Endothelial cell of umbilical vein (primary cell): Measurements from ENCODE around the gene LYRM4. TPM values are rescaled to one million over a fixed set of nuclear protein-coding genes. Genes with fewer than 3 reads are reported as not detected.

ENCODE experiments used
- BruUV-seq: library from RNA; stranded (reverse); fragments of 400-500 nt; replicated peaks from 2 replicates; lab custom pipeline; 2021; lab: Mats Ljungman, UMichigan
- CTCF ChIA-PET: fragments of 300-600, 350-600 bp; sonication (Branson Sonifier 250); formaldehyde crosslinking; loops from one replicate; lab custom pipeline; 2021; ENCODE audit warnings: antibody characterized with exemption, inconsistent platforms; lab: Charles Lee
- POLR2A ChIA-PET: fragments of 300-600, 350-600 bp; sonication (Branson Sonifier 250); formaldehyde crosslinking; loops from one replicate; lab custom pipeline; 2021; ENCODE audit warnings: antibody characterized with exemption, inconsistent platforms; lab: Charles Lee
- DNase-seq: peaks from one replicate; pipeline ENCODE4 v3.0.0-alpha.2; 2011; ENCODE audit warnings: low read depth, low spot score
- FAIRE-seq: peaks from 2 replicates; lab custom pipeline; 2011; peaks lifted over from hg19 to GRCh38; lab: Jason Lieb, UNC
- H2AFZ ChIP-seq: 2 replicates; pipeline ENCODE4 v1.6.0; 2012; ENCODE audit warnings: low read depth, low read length, control low read depth, inconsistent platforms
- H3K27ac ChIP-seq: 2 replicates; pipeline ENCODE4 v1.5.1; 2011; ENCODE audit warnings: low read depth, mild to moderate bottlenecking, control low read depth, low read length, moderate library complexity; ENCODE audit not compliant: insufficient read depth
- H3K27me3 ChIP-seq, 2 experiments: 2 replicates each; pipeline versions ENCODE4 v1.6.0 to v1.6.1; 2011; ENCODE audit warnings: low read length in 2 of 2, mixed read lengths in 1 of 2; ENCODE audit not compliant: control insufficient read depth in 2 of 2, insufficient read depth in 2 of 2
- H3K36me3 ChIP-seq, 2 experiments: 2 replicates in 1 of 2; 3 replicates in 1 of 2; pipeline ENCODE4 v1.5.1; 2011; ENCODE audit warnings: low read length in 2 of 2, mild to moderate bottlenecking in 1 of 2, moderate library complexity in 1 of 2; ENCODE audit not compliant: control insufficient read depth in 2 of 2, insufficient read depth in 2 of 2; ENCODE audit errors: extremely low read depth in 1 of 2
- H3K4me1 ChIP-seq: 3 replicates; pipeline ENCODE4 v1.5.1; 2011; ENCODE audit warnings: mild to moderate bottlenecking, low read length; ENCODE audit not compliant: control insufficient read depth, insufficient read depth; ENCODE audit errors: extremely low read depth
- H3K4me2 ChIP-seq: 2 replicates; pipeline ENCODE4 v1.6.1; 2011; ENCODE audit warnings: low read length, control low read depth, mixed read lengths; ENCODE audit not compliant: insufficient read depth
- H3K4me3 ChIP-seq, 3 experiments: fragments of 200-600 bp in 1 of 3; sonication (generic), shearing (Covaris generic) in 1 of 3; replicated peaks in 1 of 3; 2 replicates each; pipeline ENCODE4 v1.5.1; 2011 to 2016; ENCODE audit warnings: control low read depth in 3 of 3, low read length in 3 of 3, mild to moderate bottlenecking in 2 of 3, inconsistent platforms in 1 of 3, low read depth in 1 of 3, moderate library complexity in 1 of 3; ENCODE audit not compliant: insufficient read depth in 1 of 3
- H3K79me2 ChIP-seq: 2 replicates; pipeline ENCODE4 v1.6.0; 2012; ENCODE audit warnings: low read length, inconsistent platforms; ENCODE audit not compliant: control insufficient read depth, insufficient read depth
- H3K9ac ChIP-seq: replicated peaks from 2 replicates; pipeline ENCODE3; 2011; ENCODE audit warnings: low read length, control low read depth; ENCODE audit not compliant: insufficient read depth; ENCODE audit errors: extremely low read depth
- H3K9me1 ChIP-seq: replicated peaks from 3 replicates; pipeline ENCODE4 v1.6.0; 2011; ENCODE audit warnings: mild to moderate bottlenecking, low read length; ENCODE audit not compliant: control insufficient read depth, insufficient read depth; ENCODE audit errors: extremely low read depth
- H3K9me3 ChIP-seq: replicated peaks from 2 replicates; pipeline ENCODE4 v1.5.1; 2012; ENCODE audit warnings: low read length, inconsistent platforms; ENCODE audit not compliant: control insufficient read depth, insufficient read depth
- H4K20me1 ChIP-seq: replicated peaks from 2 replicates; pipeline ENCODE3; 2011; ENCODE audit warnings: mild to moderate bottlenecking, low read length; ENCODE audit not compliant: control insufficient read depth, insufficient read depth; ENCODE audit errors: extremely low read depth
- EZH2 ChIP-seq: IDR thresholded peaks from 2 replicates; pipeline ENCODE4 v1.6.1; 2012; ENCODE audit warnings: borderline replicate concordance, low read depth, mild to moderate bottlenecking, moderate library complexity, low read length, inconsistent platforms; ENCODE audit not compliant: severe bottlenecking
- FOS ChIP-seq: IDR thresholded peaks from 2 replicates; pipeline ENCODE4 v1.6.1; 2011; ENCODE audit warnings: mild to moderate bottlenecking, low read length, moderate library complexity, borderline replicate concordance; ENCODE audit not compliant: insufficient read depth
- GATA2 ChIP-seq: IDR thresholded peaks from 2 replicates; pipeline ENCODE4 v1.7.0; 2011; ENCODE audit warnings: low read depth, mild to moderate bottlenecking, moderate library complexity, mixed read lengths, low read length; ENCODE audit not compliant: insufficient read length, insufficient read depth
- JUN ChIP-seq: IDR thresholded peaks from 2 replicates; pipeline ENCODE4 v1.6.1; 2011; ENCODE audit warnings: borderline replicate concordance, low read depth; ENCODE audit not compliant: insufficient read length, insufficient read depth
- MAX ChIP-seq: IDR thresholded peaks from 2 replicates; pipeline ENCODE4 v1.6.1; 2011; ENCODE audit not compliant: insufficient read depth, insufficient read length
- MYC ChIP-seq: IDR thresholded peaks from one replicate; pipeline ENCODE4 v1.6.1; 2011; ENCODE audit warnings: mild to moderate bottlenecking, low read depth, low read length
- POLR2A ChIP-seq: IDR thresholded peaks from 2 replicates; pipeline ENCODE4 v1.6.1; 2012; ENCODE audit warnings: low read depth, mild to moderate bottlenecking, control low read depth, low read length
- POLR2AphosphoS5 ChIP-seq: IDR thresholded peaks from 2 replicates; pipeline ENCODE4 v1.6.1; 2012; ENCODE audit warnings: low read depth, mild to moderate bottlenecking, control low read depth, low read length, moderate library complexity; ENCODE audit not compliant: insufficient read depth
- dilution Hi-C: fragments of 300-500 bp; cut with MboI; formaldehyde crosslinking; loops from one replicate; pipeline ENCODE4 v1.15.0; 2019; ENCODE audit warnings: low sequenced_read_pairs; ENCODE audit not compliant: extremely low pct_ligation_motif_present
- intact Hi-C: fragments of 100-400 bp; cut with micrococcal nuclease; formaldehyde crosslinking; loops from one replicate; pipeline ENCODE4 v1.10.0; 2022
- polyA plus RNA-seq, 4 experiments: library from polyadenylated mRNA; depleted of rRNA in 3 of 4; stranded (reverse) in 3 of 4; unstranded in 1 of 4; fragments of >200 nt; gene quantifications; 2 replicates each; pipeline versions ENCODE4 v1.2.1 to v1.2.3, GENCODE V29; 2011 to 2012; ENCODE audit warnings: missing spikeins in 1 of 4
- total RNA-seq: library from RNA; stranded (reverse); gene quantifications from 2 replicates; pipeline ENCODE4 v1.2.3, GENCODE V29; 2021
- TF ChIP-seq, protein P1 (sequence below), 2 donors: IDR thresholded peaks; 1 replicate in 1 of 2; 2 replicates in 1 of 2; pipeline ENCODE4 v1.5.1; 2011; ENCODE audit warnings: low read length in 2 of 2, mild to moderate bottlenecking in 2 of 2, moderate library complexity in 2 of 2, control low read depth in 1 of 2, inconsistent platforms in 1 of 2, low read depth in 1 of 2; ENCODE audit not compliant: insufficient read depth in 1 of 2; ENCODE audit errors: extremely low read depth in 1 of 2

The LYRM4 gene
- total and polyA plus RNA-seq, 2 donors (not counting 3 experiments of a cell fraction or from before 2014, with no cell fraction given), result 39.5 to 44.0 TPM

DNA sequence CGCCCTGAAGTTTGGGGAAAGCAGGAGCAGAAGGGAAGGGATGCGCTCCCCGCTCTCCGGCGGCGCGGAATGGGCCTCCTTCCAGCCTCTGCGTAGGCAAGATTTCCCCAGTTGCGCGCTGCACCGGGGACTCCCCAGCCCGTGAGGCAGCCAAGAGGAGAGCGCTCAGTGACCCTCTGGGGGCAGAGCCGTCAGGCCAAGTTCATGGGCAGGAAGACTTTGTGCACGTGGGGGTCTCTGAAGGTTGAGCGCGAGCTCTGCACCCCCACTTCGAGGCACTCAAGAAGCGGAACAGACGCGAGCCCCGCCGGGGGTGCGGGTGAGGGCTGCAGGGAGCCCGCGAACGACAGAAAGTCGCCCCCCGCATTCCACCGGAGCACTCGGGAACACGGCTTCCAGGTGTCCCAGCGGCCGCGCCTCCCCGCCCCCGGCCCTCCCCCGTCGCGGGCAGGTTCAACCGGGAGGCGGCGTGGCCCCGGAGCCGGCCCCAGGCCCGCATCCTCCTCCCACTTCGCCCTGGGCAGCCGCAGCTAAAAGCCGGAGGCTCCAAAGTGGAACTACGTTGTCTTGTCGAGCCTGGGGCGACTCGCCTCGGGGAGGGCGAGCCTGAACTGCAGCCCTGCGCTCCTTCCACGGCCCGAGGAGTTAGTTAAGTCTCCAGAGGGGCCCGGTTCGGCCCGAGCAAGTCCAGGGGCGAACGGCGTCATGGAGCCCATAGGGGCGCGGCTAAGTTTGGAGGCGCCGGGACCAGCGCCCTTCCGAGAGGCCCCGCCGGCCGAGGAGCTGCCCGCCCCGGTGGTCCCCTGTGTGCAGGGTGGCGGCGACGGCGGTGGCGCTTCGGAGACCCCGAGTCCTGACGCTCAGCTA lies 175.7 kb downstream of the LYRM4 start, which contains the start of gene PPP1R3G:
TSS of gene PPP1R3G (plus strand) at position 561 of the 867 bp plus-strand sequence. CDS start at position 706, 145 bp downstream.
- ChIA-PET CTCF (interaction anchor here (0.6 to 1.5 kb wide), 8 partner anchors 11 to 295 kb away, joined by 3 to 5 read pairs (median 4); partner anchors contain the start of gene RPP40), POLR2A (no interaction called here)
- Histone ChIP-seq H3K9me1 (no peaks in the 10 kb centered on the region), H3K79me2 (no peaks in the 10 kb centered on the region), H3K27me3 (peaks cover 6 to 13% of the 10 kb centered on the region in 2 experiments), H3K4me3 (peak within 1 kb of the TSS; percentile 55 to 69 (median 68)), H3K9ac (no peak within 1 kb of the TSS), H3K36me3 (no peaks in the 10 kb centered on the region), H2AFZ (peak within 1 kb of the TSS; percentile 77), H3K4me2 (peak within 1 kb of the TSS; percentile 86), H3K9me3 (no peaks in the 10 kb centered on the region), H4K20me1 (no peaks in the 10 kb centered on the region), H3K4me1 (peaks cover 13% of the 10 kb centered on the region), H3K27ac (no peak within 1 kb of the TSS)
- no TSS peak for BruUV-seq
- FAIRE-seq, result peak; percentile 8
- TF ChIP-seq, protein P1, sequence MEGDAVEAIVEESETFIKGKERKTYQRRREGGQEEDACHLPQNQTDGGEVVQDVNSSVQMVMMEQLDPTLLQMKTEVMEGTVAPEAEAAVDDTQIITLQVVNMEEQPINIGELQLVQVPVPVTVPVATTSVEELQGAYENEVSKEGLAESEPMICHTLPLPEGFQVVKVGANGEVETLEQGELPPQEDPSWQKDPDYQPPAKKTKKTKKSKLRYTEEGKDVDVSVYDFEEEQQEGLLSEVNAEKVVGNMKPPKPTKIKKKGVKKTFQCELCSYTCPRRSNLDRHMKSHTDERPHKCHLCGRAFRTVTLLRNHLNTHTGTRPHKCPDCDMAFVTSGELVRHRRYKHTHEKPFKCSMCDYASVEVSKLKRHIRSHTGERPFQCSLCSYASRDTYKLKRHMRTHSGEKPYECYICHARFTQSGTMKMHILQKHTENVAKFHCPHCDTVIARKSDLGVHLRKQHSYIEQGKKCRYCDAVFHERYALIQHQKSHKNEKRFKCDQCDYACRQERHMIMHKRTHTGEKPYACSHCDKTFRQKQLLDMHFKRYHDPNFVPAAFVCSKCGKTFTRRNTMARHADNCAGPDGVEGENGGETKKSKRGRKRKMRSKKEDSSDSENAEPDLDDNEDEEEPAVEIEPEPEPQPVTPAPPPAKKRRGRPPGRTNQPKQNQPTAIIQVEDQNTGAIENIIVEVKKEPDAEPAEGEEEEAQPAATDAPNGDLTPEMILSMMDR (IDR thresholded peaks at IDR 0.05; ENCODE audit: extremely low read depth in 1 of 2, insufficient read depth in 1 of 2, low read depth in 1 of 2, low read length in 2 of 2), result no peak
- dilution Hi-C loops, result no loop called here
- intact Hi-C loops, result loop anchor here (1.0 to 2.0 kb wide), 3 partner anchors 30 to 81 kb away; partner anchors contain the start of gene RPP40
- DNase-seq, result peak; percentile 68

GRCh38 chr6:5084360-5084780 lies 176.4 kb downstream of the LYRM4 start:
- peaks cover 12% of the 10 kb centered on the region for H3K4me1 ChIP-seq
- H3K9me3 ChIP-seq, result no peaks in the 10 kb centered on the region
- DNase-seq, result no peak
- no peak overlapping the region for H3K27ac ChIP-seq
- no peaks in the 10 kb centered on the region for H3K79me2 ChIP-seq
- intact Hi-C loops (loop anchor here (2.0 kb wide), 2 partner anchors 30 to 48 kb away; no protein-coding TSS in a partner anchor), dilution Hi-C loops (no loop called here)
- no peak for TF ChIP-seq POLR2AphosphoS5
- TF ChIP-seq JUN, result no peak
- no peak for TF ChIP-seq EZH2
- TF ChIP-seq, protein P1 (IDR thresholded peaks at IDR 0.05; ENCODE audit: extremely low read depth in 1 of 2, insufficient read depth in 1 of 2, low read depth in 1 of 2, low read length in 2 of 2), result no peak
- no peak for TF ChIP-seq MAX
- TF ChIP-seq MYC, result no peak
- no peak for TF ChIP-seq FOS
- no peak for TF ChIP-seq GATA2
- TF ChIP-seq POLR2A, result no peak
- BruUV-seq, result no TSS peak
- peak overlapping the region; percentile 55 to 69 (median 68) for H3K4me3 ChIP-seq
- H3K9ac ChIP-seq, result no peak overlapping the region
- H3K9me1 ChIP-seq, result no peaks in the 10 kb centered on the region
- H3K36me3 ChIP-seq, result no peaks in the 10 kb centered on the region
- ChIA-PET POLR2A (no interaction called here), CTCF (no interaction called here)
- H4K20me1 ChIP-seq, result no peaks in the 10 kb centered on the region
- peaks cover 6 to 13% of the 10 kb centered on the region in 2 experiments for H3K27me3 ChIP-seq
- peak overlapping the region; percentile 77 for H2AFZ ChIP-seq
- no peak for FAIRE-seq
- peak overlapping the region; percentile 86 for H3K4me2 ChIP-seq
